Urinary bladder (tissue), 4 donors: ENCODE results near the gene UBE2J2. TPM values are rescaled to one million over a fixed set of nuclear protein-coding genes. Genes with fewer than 3 reads are reported as not detected.
A peak's percentile ranks its signal among the peaks of the same experiment; 100 is the strongest.

Source experiments
- DNase-seq: peaks from one replicate; pipeline ENCODE4 v3.0.0-alpha.2; 2015; ENCODE audit errors: extremely low spot score
- H3K27ac ChIP-seq: one replicate; pipeline ENCODE4 v1.5.1; 2013; ENCODE audit warnings: low read depth, mild to moderate bottlenecking, moderate library complexity
- H3K36me3 ChIP-seq: one replicate; pipeline ENCODE4 v1.6.1; 2013; ENCODE audit warnings: mild to moderate bottlenecking, moderate library complexity; ENCODE audit not compliant: insufficient read depth
- H3K4me1 ChIP-seq: one replicate; pipeline ENCODE4 v1.6.1; 2013; ENCODE audit warnings: mild to moderate bottlenecking, moderate library complexity; ENCODE audit not compliant: insufficient read depth
- H3K4me3 ChIP-seq: one replicate; pipeline ENCODE4 v1.5.1; 2013; ENCODE audit warnings: low read depth, low read length
- WGBS: extraction: QIAGEN DNeasy Blood & Tissue Kit; methylation state at CpG from one replicate; pipeline ENCODE4 v1.1.7; 2013; 5-methylcytosine and 5-hydroxymethylcytosine counted together
- polyA plus RNA-seq: library from polyadenylated mRNA; stranded (reverse); fragments of 200-250 nt; gene quantifications from one replicate; pipeline ENCODE4 v1.2.3, GENCODE V29; 2013
- total RNA-seq: library from RNA; depleted of rRNA; stranded (reverse); fragments of >200 nt; gene quantifications from one replicate; pipeline ENCODE4 v1.2.3, GENCODE V29; 2014
- donor health status: healthy with polysubstance abuse.
- donor health status: healthy.

The UBE2J2 gene
- total and polyA plus RNA-seq, 2 donors = 36.3 to 47.0 TPM

DNA sequence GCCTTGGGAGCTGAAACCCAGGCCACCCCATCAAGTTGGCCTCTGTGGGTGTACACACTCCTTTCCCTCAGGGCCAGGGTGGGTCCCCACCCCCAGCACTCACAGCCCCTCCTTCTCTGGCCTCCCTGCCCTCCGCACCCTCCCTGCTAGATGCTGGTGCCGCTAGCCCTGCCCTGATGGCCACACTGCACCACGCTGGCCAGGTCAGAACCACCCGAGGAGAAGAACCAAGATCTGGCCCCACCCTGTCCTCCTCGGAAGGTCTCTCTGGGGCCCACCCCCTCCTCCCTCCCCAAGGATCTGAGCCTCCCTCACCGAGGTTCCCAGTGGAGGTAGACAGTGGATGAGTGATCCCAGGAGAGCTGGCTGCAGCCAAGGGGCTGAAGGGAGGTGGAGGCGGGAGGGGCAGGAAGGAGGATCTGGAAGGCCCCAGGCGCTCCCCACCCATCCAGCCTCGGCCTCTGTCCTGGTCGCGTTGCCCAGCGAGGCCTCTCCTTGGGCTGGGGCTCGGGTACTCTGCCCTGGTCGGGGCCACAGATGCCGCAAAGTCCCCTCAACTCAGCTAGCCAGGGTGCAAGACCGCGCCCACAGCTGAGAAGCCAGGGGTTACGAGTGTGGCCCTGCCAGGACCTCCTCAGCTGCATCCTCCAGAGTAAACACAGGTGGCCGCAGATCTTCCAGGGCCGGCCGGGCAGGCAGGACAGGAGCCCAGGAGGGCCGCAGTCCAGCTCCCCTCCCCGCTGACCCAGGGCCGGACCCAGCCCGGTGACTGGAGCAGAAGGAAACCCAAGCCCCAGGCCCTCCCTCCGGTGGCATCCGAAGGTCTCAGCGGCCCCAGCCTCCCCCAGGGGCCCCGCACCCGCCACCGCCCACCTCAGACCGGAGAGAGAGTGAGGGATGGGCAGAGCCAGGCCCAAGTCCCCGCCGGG, 36.4 kb downstream of the UBE2J2 start:
- H3K4me3 ChIP-seq = no peak overlapping the region
- 30% methylated on average over 34 of the region's 34 CpGs for WGBS
- H3K27ac ChIP-seq = no peak overlapping the region

DNA sequence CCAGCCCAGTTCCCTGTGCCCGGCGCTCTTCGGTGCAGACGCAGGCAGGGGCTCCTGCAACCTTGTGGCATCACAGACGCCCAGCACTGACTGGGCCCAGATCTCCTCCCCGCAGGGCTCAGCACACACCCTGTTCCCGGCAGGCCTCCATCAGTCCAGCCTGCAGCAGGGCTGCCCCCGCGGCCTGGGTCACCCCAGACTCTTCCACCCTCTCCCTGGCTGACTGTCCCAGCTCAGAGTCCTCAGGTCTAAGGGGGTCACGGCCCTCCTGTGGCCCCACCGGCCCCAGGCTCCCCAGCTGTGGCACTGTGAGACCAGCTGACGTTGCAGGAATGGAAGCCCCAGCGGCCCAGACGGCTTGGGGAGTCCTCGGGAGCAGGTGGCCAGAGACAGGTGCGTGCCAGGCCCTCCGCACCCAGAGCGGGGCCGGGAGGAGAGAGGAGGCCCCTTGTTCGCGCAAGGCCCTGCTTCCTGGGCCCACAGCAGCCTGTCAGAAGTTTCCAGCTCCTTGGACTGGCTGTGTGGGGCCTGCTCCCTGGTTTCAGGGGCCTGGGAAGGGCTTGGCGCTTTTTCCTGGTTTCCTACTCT, 37.4 kb downstream of the UBE2J2 start:
- no peak for DNase-seq
- no peaks in the 10 kb centered on the region for H3K4me1 ChIP-seq
- H3K4me3 ChIP-seq = no peak overlapping the region
- WGBS = 78% methylated on average over 22 of the region's 22 CpGs
- H3K36me3 ChIP-seq = no peaks in the 10 kb centered on the region
- no peak overlapping the region for H3K27ac ChIP-seq

More for the DNA sequence above, 36.4 kb downstream of the UBE2J2 start:
- H3K4me1 ChIP-seq = no peaks in the 10 kb centered on the region
- H3K36me3 ChIP-seq = no peaks in the 10 kb centered on the region
- no peak for DNase-seq

DNA sequence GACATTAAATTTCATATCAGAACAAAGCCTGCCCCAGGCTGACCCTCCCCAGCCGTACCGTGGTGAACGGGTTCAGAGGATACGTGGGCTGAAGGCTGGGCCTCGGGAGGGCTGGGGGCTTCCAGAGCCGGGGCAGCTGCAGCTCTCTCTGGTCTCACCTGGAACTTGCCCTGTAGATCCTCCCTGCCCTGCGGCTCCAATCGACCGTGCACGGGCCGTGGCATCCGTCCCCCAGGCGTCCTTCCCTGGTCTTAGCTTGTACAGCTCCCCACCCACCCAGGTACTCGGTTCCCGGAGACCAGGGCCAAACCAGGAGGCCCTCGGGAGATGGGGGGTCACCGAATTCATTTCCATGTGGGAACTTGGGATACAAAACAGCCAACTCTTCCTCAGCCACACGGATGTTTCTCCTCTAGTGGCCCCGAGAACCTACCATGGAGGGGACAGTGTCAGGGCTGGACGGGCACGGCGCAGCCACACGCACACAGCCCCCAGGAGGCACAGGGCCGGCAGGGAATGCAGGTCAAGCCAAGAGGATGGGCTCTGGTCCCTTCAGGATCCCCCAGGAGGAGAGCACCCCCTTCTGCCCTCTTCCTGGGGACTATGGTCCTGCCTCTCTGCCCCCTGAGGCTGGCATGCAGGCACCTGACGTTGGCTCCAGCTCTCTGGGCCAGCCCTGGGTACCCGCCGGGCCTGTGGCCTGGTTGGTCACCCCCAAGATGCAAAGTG, 38.5 kb downstream of the UBE2J2 start:
- Histone ChIP-seq H3K4me3 (no peak overlapping the region), H3K4me1 (no peaks in the 10 kb centered on the region), H3K27ac (no peak overlapping the region), H3K36me3 (no peaks in the 10 kb centered on the region)
- 90% methylated on average over 27 of the region's 27 CpGs for WGBS
- no peak for DNase-seq

DNA sequence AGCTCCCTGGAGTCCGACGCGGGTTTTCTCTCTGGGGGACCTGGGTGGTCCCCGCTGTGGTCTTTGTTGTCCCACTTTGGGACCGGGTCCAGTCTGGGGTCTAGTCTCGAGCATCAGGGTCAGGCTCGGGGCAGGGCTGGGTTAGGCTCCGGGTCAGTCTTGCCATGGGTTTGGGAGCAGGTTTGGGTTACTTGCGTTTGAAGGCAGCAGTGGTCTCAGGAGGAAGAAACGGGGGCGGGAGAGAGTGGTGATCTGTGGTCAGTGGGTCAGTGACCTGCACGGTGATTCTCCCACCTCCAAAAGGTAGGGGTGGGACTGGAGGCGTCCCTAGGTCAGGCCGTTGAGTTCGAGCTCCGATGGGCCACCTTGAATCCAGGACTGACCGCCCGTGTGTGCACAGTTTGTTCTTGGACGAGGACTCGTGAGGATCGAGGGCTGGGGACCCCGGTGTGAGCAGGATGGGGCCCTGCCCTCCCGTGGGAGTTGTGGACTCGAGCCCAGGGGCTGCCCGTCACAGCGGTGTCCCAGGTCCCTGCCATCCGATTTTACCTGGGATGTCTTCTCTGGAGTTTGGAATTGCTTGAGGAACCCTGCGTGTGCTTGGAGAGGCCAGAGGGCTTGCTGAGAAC, 39.4 kb downstream of the UBE2J2 start:
- 94% methylated on average over 28 of the region's 28 CpGs for WGBS
- H3K36me3 ChIP-seq = no peaks in the 10 kb centered on the region
- H3K4me1 ChIP-seq = no peaks in the 10 kb centered on the region

DNA sequence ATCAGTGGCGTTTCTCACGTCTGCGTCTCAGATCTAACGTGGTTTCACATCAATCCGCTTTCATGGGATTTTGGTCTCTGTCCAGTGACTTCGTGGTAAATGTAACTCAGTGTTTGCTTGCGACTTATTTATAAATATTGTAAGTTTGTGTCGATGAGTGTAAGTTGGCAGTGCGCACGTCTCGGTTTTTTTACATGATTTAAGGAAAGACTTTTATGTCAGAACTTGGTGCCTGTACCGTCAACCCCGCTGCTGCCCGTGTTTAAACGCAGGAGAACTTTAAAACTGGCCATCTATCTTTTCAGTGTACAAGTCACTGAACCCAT, 40.1 kb downstream of the UBE2J2 start:
- Histone ChIP-seq H3K4me1 (no peaks in the 10 kb centered on the region), H3K27ac (no peak overlapping the region), H3K36me3 (no peaks in the 10 kb centered on the region), H3K4me3 (no peak overlapping the region)
- no peak for DNase-seq
- WGBS = 96% methylated on average over 15 of the region's 15 CpGs

More for the DNA sequence above, 39.4 kb downstream of the UBE2J2 start:
- Histone ChIP-seq H3K4me3 (no peak overlapping the region), H3K27ac (no peak overlapping the region)
- DNase-seq = no peak

DNA sequence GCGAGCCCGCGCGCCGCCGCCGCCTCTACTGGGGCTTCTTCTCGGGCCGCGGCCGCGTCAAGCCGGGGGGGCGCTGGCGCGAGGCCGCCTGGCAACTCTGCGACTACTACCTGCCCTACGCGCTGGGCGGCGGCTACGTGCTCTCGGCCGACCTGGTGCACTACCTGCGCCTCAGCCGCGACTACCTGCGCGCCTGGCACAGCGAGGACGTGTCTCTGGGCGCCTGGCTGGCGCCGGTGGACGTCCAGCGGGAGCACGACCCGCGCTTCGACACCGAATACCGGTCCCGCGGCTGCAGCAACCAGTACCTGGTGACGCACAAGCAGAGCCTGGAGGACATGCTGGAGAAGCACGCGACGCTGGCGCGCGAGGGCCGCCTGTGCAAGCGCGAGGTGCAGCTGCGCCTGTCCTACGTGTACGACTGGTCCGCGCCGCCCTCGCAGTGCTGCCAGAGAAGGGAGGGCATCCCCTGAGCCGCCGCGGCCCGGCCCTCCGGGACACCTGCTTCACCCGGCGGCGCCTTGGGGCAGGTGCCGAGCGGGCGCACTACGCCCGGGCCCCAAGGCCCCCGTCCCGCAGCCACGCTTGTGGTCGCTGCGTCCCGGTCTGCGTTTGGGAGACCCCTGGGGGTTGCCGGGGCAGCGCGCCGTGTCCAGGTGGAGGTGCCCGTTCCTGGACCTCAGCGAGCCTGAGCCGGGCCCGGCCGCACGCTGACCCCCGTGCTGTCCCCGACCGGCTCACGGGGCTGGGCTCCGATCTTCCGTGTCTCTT, 40.7 kb downstream of the UBE2J2 start:
- Histone ChIP-seq H3K36me3 (no peaks in the 10 kb centered on the region), H3K27ac (no peak overlapping the region), H3K4me3 (peak overlapping the region; percentile 44), H3K4me1 (no peaks in the 10 kb centered on the region)
- 80% methylated on average over 98 of the region's 98 CpGs for WGBS
- DNase-seq = no peak

DNA sequence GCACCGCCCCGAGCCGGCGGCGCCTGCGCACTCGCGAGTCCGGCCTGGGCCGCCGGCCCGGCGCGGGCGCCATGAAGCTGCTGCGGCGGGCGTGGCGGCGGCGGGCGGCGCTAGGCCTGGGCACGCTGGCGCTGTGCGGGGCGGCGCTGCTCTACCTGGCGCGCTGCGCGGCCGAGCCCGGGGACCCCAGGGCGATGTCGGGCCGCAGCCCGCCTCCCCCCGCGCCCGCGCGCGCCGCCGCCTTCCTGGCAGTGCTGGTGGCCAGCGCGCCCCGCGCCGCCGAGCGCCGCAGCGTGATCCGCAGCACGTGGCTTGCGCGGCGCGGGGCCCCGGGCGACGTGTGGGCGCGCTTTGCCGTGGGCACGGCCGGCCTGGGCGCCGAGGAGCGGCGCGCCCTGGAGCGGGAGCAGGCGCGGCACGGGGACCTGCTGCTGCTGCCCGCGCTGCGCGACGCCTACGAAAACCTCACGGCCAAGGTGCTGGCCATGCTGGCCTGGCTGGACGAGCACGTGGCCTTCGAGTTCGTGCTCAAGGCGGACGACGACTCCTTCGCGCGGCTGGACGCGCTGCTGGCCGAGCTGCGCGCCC, 41.4 kb downstream of the UBE2J2 start, which contains the start of gene B3GALT6:
Gene B3GALT6, plus strand, starts transcription at position 30 of the 588 bp plus-strand sequence. Its CDS starts 42 bp downstream, at position 72.
- no peak for DNase-seq
- peaks cover 2% of the 10 kb centered on the region for H3K36me3 ChIP-seq
- H3K4me1 ChIP-seq = no peaks in the 10 kb centered on the region
- peak within 1 kb of the TSS; percentile 90 for H3K27ac ChIP-seq
- H3K4me3 ChIP-seq = peak within 1 kb of the TSS; percentile 83
- 6% methylated on average over 100 of the region's 100 CpGs for WGBS

DNA sequence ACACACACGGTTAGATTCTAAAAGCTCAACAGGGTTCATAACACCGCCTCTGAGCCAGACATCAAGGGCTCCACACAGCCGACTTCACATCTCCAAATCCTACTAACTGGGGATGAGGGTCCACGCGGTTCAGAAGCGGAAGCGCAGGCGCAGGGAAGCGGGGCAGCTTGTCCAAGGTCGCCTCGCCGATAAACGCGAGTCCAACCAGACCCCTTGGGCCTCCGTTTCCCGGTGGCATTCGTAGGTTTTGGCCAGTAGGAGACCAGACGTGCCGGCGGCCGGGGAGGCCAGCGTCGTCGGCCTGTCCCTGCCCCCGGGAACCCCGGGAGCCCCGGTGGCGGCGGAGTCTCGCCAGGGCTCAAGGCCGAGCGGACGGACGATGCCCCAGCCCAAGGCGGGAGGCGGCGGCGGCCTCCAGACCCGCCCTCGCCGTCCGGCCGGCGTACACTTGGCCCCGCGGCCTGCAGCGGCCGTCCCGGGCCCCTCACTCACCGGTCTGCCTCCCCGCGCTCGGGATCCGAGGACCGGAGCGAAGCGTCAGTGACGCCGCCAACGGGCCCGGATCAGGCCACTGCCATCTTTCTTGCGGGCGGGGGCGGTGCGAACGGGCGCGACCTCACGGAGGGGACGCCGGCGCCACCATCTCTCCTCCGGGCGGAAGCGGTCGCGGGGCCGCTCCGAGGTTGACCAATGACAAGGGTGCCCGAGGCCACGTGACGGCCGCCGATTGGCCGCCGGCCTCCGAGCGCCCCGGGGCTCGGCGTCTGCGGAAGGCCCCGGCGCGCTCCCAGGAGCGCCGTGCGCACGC, 42.0 kb downstream of the UBE2J2 start, which contains the start of gene SDF4:
Gene SDF4, minus strand, starts transcription at position 602 of the 808 bp plus-strand sequence. CDS start 3,229 bp downstream, outside the sequence.
- WGBS = under 1% methylated on average over 99 of the region's 99 CpGs
- H3K36me3 ChIP-seq = peaks cover 2% of the 10 kb centered on the region

DNA sequence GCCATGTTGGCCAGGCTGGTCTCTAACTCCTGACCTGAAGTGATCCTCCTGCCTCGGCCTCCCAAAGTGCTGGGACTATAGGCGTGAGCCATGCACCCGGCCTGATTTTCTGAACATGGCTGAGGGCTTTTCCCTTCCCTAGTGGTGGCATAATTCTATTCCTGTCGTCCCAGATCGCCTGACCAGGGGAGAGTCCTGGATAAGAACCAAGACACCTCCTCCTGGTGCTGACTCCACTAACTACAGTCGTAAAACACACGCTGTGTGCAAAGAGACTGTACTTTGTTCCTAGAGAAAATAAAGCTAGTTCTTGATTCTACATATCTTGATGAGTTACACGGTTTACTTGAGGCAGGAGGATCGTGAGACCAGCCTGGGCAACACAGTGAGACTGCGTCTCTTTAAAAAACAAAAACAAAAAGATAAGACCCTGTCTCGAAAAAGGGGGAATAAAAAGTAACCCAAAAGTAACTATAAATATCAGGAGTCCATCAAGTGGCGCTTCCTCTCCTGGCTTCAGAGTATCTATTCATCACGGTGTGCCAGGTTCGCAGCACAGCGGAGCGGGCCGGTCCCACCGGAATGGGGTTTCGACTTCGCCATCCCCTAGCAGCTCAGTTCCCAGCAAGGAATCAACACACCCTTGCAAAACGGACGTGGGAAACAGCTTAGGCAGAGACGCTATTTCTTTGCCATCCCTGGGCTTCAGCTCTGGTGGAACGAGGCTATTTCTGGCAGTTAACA, 42.8 kb downstream of the UBE2J2 start:
- H3K4me1 ChIP-seq = no peaks in the 10 kb centered on the region
- peak overlapping the region; percentile 83 for H3K4me3 ChIP-seq
- H3K27ac ChIP-seq = no peak overlapping the region
- DNase-seq = no peak
- peaks cover 2% of the 10 kb centered on the region for H3K36me3 ChIP-seq
- WGBS = 11% methylated on average over 24 of the region's 24 CpGs

More for the DNA sequence above, 42.0 kb downstream of the UBE2J2 start, which contains the start of gene SDF4:
- Histone ChIP-seq H3K27ac (peak within 1 kb of the TSS; percentile 90), H3K4me1 (no peaks in the 10 kb centered on the region), H3K4me3 (peak within 1 kb of the TSS; percentile 83)
- peak; percentile 82 for DNase-seq

DNA sequence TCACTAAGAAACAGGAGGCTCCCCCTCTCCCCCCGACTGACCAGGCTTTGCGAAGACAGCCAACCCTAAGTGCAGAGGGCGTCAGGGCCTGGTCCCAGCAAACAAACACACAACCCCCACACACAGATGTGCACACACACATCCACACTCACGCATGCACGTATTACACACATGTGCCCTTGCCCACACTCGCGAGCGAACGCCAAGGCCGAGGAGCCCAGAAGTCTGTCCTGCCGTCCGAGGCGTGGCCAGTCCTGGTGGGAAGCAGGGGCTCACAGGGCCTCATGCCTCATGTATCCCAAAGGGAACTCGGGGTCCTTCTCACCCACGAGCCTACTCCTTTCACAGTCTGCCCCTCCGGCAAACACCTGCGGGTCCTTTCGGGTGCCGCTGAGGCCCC, 43.9 kb downstream of the UBE2J2 start:
- no peak overlapping the region for H3K27ac ChIP-seq
- H3K4me1 ChIP-seq = no peaks in the 10 kb centered on the region
- WGBS = 91% methylated on average over 19 of the region's 19 CpGs
- peaks cover 2% of the 10 kb centered on the region for H3K36me3 ChIP-seq
- DNase-seq = no peak
- H3K4me3 ChIP-seq = no peak overlapping the region

DNA sequence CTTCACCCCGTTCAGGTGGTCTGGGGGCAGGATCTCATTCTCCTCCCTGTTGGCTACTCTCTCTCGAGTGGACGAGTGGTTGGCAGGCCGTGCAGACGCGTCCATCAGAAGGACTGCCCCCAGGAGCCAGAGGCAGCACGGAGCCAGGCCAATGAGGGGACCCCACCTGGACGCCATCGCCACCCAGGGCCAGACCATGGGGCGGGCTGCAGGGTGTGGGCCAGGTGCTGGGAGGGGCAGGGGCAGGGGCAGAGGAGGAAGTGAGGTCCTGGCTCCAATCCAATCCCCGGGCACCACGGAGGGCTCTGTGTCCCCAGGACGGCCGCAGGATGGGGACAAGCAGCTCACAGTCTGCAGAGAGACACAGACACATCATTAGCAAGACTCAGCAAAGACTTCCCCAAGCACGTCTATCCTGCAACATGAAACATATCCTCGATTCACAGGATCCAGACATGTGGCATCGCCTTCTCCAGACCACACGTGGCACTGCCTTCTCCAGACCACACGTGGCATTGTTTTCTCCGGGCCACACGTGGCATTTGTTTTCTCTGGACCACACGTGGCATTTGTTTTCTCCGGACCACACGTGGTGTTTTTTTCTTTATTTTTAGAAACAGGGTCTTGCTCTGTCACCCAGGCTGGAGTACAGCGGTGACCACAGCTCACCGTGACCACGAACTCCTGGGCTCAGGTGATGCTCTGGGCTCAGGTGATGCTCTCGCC, 44.9 kb downstream of the UBE2J2 start:
- no peak for DNase-seq
- Histone ChIP-seq H3K4me3 (no peak overlapping the region), H3K4me1 (no peaks in the 10 kb centered on the region), H3K36me3 (peaks cover 2% of the 10 kb centered on the region), H3K27ac (no peak overlapping the region)
- 88% methylated on average over 28 of the region's 28 CpGs for WGBS
